Putamen (tissue), 1 donor: Measurements from ENCODE around the gene TGM3.

Source experiments
- DNase-seq: peaks from one replicate; pipeline ENCODE4 v3.0.0-alpha.2; 2016; ENCODE audit warnings: low spot score

The TGM3 gene

DNA sequence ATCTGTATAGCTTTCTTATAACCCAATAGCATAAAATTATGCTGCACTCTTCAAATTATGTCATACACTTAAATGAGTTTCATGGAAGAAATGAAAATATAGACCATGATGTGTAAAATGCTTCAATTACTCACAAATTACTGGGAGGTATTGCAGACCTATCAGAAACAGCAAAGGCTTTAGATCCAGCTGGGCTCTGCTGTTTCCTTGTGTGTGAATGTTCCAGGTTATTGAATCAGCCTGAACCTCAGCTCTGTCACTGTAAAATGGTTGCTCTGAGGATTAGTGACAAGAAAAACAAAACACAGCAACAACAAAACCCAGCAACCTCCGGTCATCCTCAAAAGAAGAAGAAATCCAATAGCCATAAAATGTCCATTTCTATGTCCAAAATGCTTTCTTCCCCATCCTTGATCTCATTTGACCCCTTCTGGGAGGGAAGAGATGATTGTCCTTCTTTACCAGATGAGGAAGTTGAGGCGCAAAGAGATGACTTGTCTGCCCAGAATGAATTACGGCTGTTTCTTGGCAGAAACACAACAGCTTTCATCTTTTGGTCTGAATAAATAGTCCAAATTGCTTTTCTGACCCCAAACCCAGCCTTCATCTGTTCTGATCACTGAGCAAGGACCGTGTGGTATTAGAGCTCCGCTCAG, 42.7 kb downstream of the TGM3 start:
- no peak for DNase-seq

DNA sequence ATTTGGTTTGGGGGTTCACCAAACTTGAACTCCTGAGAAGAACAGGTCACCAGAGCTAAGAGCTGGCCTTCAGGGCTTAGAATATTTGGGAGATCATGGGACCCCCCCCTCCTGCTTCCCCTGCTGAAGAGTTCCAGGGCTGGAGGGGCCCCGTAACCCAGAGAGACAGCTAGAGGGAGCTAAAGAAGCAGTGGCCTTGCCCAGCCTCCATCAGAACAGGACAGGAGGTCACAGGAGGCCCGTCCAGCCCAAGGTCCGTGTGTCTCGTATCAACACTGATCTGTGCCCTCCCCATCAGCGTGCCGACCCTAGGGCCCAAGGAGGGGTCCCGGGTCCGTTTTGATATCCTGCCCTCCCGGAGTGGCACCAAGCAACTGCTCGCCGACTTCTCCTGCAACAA, 44.3 kb downstream of the TGM3 start:
- no peak for DNase-seq

DNA sequence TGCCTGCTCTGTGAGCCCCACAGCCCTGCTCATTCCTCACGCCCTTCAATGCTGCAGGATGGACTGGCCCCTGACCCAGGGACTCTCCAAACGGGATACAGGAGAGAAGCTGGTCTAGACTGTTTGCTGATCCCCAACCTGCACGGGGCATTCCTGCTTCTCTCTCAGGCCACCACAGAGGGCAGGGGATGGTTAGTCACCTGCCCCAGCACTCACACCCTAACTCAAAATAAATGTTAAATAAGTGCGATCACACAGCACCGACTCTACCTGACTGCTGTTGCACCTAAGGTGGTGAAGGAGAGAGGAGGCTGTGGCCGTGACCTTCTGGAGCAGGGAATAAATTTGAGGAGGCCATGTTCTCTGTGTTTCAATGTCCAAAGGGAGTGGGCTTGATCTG, 45.0 kb downstream of the TGM3 start:
- DNase-seq = no peak

DNA sequence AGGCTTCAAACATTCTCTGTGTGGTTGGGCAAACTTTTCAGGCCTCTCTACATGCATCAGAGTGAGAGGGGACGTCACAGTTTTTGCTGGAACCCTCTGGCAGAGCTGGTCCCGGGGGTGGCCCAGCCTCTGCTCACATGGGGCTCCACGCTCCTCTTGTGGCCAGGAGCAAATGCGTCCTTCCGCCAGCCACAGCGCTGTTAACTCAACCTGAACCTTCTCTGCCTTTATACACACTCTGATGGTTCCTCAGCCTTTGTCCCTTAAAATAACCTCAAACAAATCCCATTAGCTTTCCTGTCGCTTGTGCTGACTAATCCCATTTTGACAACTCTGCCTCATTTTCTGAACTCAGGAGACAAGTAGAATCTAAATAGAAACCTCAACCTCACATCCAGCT, 45.5 kb downstream of the TGM3 start:
- DNase-seq = no peak

DNA sequence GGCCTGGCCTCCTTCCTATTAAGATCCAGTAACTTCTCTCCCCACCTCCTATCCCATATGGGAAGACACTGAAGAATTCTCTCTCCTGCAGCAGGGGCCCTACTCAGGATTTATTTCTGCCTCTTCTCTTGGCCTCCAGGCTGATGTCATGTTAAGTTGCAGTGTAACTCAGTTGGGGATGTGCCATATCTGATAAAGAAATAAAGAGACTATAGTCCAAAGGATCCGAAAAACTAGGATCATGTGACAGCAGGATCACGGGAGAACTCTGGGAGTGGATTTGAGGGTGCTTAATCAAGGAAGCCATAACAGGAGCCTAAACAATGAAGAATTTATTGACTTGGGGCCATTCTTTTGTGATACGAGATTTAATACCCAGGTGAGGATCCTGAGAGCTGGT, 46.4 kb downstream of the TGM3 start:
- no peak for DNase-seq

DNA sequence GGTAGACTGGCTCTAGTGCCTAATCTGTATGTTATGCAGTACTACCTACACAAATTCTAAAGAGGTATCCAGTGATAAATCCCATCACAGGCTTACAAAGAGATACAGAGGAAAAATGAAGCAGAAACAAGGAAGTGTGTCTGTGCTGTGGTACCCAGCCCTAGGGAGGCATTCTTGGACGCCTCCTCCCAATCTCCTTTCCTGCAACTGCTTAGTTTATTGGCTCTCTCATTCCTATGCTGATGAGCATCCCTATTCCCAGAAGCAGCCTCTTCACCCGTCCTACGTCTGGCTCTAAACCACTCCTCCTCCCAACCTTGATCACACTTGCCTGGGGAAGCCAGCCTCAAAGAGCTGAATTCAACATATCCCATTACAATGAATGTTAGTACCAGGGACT, 50.4 kb downstream of the TGM3 start:
- DNase-seq = no peak

DNA sequence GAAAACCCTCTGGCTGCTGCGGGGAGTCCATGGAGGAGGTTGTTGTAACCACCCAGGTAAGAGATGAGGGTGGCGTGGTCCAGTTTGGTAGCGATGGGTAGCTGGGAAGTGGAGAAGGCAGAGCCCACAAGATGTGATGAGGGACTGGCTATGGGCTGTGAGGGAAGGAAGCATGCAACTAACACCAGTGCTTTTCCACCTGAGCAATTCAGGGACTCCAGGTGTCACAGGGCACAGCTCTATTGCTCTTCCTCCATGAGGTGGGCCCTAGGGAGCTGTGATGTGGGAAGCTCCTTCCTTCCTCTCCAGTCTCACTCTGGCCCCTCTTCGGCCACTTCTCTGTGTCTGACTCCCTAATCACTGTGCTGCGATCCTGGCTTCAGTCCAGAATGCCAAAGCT, 52.5 kb downstream of the TGM3 start:
- no peak for DNase-seq

DNA sequence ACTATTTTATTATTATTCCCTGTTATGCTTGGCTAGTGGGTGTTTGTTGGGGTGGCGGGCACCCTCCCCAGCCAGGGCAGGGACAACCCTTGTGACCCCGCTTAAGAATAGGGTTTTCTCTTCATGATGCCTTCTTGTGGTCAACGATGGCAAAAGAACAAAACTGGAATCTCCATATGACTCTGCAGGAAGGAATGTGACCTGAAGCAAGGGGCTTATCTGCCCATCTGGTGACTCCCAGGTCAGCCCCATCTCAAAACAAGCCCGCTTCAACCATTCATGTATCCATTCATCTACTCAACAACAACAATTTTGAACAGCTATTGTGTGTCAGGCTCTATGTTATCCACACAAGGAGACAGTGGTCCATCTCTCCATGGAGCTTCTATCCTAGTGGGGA, 54.0 kb downstream of the TGM3 start:
- no peak for DNase-seq

DNA sequence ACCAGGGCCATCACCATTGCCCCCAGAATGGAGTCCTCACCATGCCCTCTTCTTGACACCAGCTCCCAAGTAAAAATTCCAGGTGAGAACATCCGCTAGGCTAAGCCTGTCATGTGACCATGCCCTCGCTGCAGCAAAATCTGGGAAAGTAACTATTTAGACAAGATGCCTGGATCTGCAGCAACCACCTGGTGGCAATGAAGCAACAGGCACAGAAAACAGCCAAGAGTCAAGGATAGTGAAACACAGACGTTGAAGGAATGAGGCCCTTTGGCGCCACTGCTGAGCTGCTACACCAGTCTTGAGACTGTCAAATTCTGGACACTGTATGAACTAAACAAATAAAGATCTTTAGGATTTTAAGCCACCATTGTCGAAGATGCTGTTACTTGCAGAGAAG, 54.8 kb downstream of the TGM3 start:
- DNase-seq = no peak

DNA sequence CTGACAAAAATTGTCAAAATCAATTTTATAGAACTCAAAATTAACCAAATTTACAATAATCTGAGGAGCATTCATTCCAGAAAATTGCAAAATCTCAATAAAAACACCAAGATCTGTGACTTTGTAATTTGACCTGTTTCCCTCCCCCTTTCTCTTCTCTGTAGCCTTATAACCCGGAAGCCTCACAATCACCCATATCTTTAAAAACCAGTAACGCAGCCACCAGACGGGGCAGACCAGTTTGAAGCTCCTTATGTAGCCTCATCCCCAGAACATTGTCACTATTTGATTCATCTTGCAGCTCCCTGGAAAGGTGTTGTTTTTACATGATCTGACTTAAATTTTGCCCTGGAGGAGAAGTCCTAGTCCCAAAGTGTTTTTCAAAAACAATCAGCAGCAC, 57.4 kb downstream of the TGM3 start:
- DNase-seq = no peak

DNA sequence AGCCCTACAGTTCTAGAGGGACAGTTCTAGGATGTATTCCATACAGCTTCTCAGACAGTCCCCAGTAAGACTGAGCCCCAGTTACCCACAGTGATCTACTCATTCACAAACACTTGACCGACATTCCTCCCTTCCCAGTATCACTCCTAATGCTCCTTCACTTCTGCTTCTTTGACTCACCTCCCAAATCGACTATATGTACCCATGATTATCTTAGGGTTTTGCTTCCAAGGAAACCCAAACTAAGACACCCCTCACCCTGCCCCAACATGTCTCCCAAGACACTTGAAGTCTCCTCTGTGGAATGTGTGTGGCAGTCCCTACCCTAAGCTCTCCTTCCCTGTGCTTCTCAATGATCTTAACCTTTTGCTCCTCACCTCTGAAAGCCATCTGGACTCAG, 61.3 kb downstream of the TGM3 start:
- no peak for DNase-seq

DNA sequence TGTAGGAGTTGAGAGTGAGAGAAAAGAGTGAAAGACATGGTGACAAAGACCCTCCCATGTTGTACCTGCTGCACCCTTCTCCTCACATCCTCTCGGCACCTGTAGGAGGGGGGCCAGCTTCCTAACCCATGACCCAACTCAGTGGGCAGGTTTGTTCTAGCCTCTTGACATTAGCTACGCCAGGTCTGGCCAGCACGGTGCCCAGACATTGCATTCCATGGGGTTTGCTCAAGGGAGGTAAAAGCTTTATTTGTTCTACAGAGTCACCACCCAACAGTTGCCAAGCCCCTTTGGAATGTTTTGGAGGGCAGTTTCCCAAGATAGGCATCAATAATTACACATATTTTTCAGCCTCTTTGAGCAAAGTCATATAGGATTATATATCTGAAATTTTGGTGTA, 62.2 kb downstream of the TGM3 start:
- no peak for DNase-seq

DNA sequence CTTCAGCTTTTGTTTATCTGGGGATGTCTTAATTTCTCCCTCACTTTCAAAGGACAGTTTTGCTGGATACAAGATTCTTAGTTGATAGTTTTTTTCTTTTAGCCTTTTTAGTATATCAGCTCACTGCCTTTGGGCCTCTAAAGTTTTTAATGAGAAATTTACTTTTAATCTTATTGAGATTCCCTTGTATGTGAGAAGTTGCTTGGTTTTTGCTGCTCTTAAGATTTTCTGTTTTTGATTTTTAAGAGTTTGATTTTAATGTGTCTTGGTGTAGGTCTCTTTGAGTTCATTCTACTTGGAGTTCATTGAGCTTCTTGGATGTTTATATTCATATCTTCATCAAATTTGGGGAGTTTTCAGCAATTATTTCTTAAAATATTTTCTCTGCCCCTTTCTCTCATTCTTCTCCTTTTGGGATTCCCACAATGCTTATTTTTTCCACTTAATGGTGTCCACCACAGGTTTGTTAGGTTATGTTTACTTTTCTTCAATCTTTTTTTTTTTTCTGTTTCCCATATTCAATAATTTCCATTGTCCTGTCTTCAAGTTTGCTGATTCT, 65.3 kb downstream of the TGM3 start:
- DNase-seq = no peak

DNA sequence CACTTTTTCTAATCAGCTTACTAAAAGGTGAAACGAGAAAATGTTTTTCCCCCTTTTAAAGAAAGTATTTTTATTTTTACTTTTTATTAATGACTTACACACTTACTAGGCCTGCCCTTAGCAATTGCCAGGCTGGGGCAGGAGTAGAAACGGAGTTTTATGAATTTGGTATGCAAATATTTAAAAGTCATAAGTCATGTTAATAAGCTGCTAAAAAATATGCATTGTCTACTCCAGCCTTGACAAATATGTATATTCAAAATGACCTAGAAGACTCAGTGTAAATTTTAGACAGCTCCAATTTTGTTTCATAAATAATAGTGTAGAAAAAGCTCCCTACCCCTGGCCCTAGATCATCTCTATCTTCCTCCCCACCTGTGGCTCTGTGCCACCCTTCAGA, 67.4 kb downstream of the TGM3 start:
- DNase-seq = no peak

DNA sequence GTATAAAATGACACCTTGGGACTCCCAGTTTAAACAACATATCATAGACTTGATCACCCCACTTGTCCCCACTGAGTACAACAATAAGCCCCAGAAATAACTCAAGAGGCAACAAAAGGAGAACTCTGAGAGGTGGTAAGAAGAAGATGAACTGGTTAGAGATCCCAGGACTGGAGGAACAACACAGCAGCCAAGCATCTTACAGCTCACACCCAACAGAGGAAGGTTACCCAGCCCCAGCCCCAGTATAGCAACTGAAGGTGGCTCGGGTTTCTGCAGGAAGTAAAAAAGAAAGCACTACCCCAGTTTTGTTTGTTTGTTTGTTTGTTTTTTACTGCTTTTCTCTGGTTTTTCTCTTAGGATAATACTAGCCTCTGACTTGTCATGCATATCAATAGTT, 67.8 kb downstream of the TGM3 start:
- no peak for DNase-seq

DNA sequence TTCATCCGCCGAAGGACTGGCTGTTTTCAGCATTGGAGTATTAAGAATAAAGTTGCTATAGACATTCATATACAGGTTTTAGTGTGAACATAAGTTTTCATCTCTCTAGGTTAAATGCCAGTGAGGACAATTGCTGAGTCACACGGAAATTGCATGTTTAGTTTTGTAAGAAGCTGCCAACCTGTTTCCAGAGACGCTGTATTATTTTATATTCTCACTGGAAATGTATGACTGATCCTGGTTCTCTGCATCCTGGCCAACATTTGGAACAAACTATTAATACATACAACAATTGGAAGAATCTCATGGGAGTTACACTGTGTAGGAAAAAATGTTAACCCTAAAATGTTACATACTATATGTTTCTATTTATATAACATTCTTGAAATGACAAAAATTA, 68.2 kb downstream of the TGM3 start:
- DNase-seq = no peak

DNA sequence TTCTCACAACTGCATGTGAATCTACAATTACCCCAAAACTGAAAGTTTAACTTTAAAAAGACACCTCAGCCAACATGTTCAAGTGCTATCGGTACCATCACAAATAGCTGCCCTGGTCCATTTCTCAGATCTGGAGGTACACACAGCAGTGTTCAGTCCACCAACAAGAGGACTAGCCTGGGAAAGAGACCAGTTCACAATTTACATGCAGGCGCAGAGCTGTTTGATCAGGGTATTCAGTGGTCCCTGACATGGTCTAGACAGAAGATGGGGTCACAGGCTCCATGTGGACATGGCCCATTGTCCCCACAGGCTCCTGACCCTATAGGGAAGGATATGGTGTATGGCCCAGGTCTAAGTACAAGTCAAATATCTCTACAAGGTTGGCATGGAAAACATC, 69.3 kb downstream of the TGM3 start:
- no peak for DNase-seq

DNA sequence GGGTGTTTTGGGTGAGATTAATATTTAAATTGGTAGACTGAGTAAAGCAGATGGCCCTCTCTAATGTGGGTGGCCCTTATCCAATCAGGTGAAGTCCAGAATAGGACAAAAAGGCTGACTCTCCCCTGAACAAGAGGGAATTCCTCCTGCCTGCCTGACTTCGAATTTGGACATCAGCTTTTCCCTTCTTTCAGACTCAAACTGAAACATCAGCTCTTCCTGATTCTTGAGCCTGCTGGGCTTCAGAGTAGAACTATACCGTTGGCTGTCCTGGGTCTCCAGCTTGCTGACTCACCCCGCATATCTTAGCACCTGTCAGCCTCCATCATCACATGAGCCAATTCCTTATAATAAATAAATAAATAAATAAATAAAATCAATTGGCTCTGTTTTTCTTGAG, 69.9 kb downstream of the TGM3 start:
- no peak for DNase-seq

DNA sequence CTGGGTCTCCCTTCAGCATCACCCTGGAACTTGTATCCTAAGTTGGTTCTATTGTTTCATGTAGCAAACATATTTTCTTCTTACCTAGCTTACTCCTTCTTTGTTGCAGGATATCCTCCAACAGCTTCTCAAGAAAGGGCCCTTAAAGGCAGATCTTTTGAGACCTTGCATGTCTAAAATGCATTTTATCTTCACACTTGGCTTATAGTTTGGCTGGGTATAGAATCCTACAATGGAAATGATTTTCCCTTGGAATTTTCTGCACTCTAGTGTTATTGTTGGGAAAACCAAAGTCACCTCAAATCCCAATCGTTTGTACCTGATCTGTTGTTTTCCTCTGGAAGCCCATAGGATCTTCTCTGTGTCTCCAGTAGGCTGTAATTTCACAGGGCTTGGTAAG, 72.8 kb downstream of the TGM3 start:
- DNase-seq = no peak

DNA sequence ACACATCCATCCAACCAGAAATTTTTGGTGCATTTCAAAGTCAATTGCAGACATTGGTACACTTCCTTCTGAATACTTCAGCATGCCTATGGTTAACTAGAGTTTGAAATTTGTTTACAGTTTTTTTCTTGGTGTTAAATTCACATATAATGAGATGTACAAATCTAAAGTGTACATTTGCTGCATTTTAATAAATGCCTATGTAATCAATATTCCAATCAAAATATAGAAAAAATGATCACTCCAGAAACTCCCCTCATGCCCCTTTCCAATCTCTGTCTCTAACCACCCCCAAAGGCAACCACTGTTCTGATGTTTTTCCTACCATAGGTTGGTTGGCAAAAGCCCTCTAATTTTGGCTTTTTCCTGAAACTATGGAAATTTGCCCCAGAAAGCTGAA, 77.3 kb downstream of the TGM3 start:
- DNase-seq = no peak

DNA sequence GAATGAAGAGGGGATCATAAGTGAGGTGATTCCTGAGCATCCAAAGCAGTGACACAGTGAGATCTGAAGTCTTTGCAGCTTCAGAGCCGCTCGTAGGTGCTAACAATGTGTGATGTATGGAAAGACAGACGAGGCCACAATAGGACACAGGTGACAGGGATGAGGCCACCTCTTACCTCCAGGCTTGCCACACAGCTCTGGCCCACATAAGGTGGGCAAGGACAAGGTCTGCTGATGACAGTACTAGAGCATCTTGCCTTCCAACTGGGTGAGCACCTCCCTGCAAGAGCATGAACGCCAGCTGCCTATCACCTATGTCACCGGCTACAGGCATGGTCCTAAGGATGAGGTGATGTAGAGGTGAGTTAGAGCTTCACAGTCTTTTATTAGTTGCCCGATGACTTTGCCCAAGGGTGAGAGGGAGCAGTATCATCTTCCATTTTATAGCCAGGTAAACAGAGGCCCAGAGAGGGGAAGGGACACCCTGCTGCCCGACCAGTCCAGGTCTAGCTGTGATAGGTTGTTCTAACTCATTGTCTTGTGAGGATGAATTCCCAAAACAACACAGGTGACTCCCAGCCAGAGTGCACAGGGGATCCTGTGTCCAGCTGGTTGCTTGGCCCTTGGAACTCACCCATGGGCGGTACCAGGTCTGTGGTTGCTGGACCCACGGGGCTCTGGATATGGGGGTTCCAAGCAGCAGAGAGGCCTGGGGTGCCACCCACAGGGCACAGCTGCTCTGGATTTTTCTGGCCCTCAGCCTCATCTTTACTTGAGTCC, 78.7 kb downstream of the TGM3 start:
- no peak for DNase-seq

DNA sequence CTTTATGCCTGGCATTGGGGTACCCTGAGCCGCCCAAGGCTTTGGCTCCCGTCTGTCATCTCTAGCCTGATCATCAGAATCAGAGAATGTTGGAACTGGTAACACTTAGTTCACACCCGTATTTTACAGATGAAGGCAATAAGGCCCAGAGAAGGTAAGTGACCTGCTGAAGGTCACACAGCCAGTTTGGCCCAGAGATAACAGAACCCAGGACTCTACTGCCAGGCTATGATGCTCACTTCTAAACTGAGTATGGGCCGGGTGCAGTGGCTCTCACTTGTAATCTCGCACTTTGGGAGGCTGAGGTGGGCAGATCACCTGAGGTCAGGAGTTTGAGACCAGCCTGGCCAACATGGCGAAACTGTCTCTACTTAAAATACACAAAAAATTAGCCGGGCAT, 83.1 kb downstream of the TGM3 start:
- DNase-seq = no peak

DNA sequence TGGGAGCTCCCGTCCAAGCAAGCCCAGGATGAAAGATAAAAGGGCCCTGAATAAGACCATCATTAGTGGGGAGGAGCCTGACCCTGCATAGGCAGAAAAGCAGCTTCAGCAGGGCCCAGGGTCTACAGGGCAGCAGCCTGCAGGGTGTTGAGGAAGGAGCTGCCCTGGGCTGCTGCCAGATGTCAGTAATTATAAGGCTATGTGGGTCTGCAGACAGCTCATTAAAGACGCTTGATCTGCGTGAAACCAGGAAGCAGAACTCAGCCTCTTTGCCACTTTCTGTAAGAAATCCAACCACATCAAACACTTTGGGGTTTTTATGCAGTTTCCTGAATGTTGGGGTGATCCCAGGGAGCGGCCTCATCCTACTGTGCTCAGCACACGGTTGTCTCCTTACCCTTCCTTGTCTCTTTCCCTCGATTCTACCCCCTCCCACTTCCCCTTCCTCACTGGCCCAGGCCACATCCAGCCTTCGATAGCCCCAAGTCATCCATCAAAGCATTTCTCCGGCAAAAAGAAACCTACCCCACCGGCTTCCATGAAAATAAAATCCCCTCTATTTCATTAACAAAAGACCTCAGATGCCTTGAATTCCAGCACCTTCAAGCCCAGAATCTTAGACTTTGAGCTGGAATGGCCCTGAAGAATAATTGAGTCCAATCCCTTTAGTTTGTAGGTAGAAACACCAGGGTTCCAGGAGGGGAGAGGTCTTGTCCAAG, 83.9 kb downstream of the TGM3 start:
- DNase-seq = no peak
